ENCODE results near the gene DNAJB6. TPM values are rescaled to one million over a fixed set of nuclear protein-coding genes. Genes with fewer than 3 reads are reported as not detected.

The DNAJB6 gene
- total RNA-seq, 2 donors from 2014 or later: 68.3 to 199 TPM

DNA sequence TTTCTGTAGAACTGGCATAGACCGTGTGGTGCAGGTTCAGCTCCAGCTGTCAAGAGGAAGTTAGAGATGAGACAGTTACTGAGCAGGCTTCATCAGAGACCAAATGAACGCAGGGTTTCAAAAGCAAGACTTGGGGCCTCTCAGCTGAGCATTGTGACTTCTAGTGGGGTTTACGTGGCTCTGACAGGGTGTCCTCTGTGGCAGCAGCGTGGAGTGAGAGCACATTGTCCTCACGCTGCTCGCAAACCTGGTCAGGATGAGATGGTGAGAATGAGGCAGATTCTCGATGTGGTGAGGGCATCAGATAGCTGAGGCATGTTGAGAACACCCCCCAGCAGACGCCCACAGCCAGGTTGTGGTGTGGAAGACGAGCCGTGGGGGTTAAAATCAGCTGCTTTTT lies 126.0 kb downstream of the DNAJB6 start:
- Histone ChIP-seq H3K36me3 (no peaks in the 10 kb centered on the region), H3K4me1 (replicated peaks) (no peaks in the 10 kb centered on the region), H3K27me3 (replicated peaks; ENCODE audit: insufficient read depth) (peaks cover 3% of the 10 kb centered on the region), H3K9me3 (no peaks in the 10 kb centered on the region), H3K27ac (no peak overlapping the region), H3K4me3 (no peak overlapping the region)
- intact Hi-C loops (cut with DNase I): no loop called here
- WGBS: 64% methylated on average over 10 of the region's 10 CpGs
- DNase-seq (ENCODE audit: low spot score): no peak
- TF ChIP-seq POLR2AphosphoS5 (IDR thresholded peaks at IDR 0.05) (no peak), CTCF (IDR thresholded peaks at IDR 0.05) (no peak), POLR2A (IDR thresholded peaks at IDR 0.05) (no peak)

DNA sequence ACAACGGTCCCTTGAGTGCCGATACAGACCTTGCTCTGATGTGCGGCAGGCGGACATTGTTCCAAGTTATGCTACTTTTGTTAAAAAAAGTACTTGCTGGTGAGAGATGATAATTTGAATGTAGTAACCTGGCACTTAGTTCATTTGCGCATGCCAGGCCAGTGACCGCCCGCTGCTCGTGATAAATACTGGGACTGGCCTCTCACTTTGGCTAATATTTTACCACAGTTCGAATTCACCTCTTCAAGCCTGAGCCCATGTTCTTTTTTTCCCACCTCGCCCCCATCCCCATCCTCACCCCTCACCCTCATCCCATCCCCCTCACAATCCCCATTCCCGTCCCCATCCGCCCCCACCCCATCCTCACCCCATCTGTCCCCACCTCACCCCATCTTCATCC lies 126.4 kb downstream of the DNAJB6 start:
- no peak for DNase-seq (ENCODE audit: low spot score)
- intact Hi-C loops (cut with DNase I): no loop called here
- no peak overlapping the region for H3K27ac ChIP-seq
- no peaks in the 10 kb centered on the region for H3K9me3 ChIP-seq
- H3K36me3 ChIP-seq: no peaks in the 10 kb centered on the region
- TF ChIP-seq POLR2A (IDR thresholded peaks at IDR 0.05) (no peak), POLR2AphosphoS5 (IDR thresholded peaks at IDR 0.05) (no peak), CTCF (IDR thresholded peaks at IDR 0.05) (no peak)
- no peak overlapping the region for H3K4me3 ChIP-seq
- peaks cover 3% of the 10 kb centered on the region for H3K27me3 ChIP-seq (replicated peaks; ENCODE audit: insufficient read depth)
- no peaks in the 10 kb centered on the region for H3K4me1 ChIP-seq (replicated peaks)
- 88% methylated on average over 12 of the region's 12 CpGs for WGBS

DNA sequence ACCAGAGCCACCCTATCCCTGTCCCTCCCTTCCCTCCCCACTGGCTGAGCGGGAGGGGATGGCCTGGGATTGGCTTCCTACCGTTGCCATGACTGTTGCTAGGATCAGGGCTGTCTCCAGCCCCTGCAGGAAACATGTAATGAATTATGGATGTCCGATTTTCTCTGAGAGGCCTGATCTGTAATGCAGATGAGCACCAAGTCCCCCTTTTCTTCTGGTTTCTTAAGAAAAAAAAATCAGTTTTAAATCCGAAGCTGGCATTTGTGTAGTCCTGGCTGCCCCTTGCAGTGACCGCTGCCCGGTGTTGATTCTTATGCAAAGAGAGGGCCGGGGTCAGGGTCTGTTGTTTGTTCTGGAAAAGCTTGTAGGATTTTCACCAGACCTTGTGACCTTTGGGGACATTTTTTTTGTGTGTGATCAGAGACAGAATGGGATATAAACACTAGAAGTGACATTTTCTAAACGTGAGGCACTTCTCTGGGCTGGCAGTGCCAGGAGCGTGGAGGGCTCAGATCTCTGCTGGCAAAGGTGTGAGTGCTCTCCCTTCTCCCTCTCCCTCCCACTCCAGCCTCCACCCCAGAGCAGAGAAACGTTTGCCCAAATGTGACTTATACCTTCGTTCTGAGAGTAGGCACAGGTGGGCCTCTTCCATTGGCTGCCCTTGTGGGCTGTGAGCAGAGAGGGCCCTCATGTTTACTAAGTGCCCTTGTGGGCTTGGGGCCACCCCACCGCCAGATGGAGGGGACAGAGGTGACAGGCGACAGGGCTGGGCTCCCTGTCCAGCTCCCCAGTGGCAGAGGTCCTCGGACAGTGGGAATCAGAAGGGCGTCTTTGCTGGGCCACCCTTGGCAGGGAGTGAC lies 127.5 kb downstream of the DNAJB6 start:
- WGBS: 60% methylated on average over 12 of the region's 15 CpGs
- Histone ChIP-seq H3K4me1 (replicated peaks) (no peaks in the 10 kb centered on the region), H3K27me3 (replicated peaks; ENCODE audit: insufficient read depth) (peaks cover 3% of the 10 kb centered on the region), H3K9me3 (no peaks in the 10 kb centered on the region), H3K27ac (no peak overlapping the region), H3K36me3 (no peaks in the 10 kb centered on the region), H3K4me3 (no peak overlapping the region)
- intact Hi-C loops (cut with DNase I): no loop called here
- TF ChIP-seq POLR2AphosphoS5 (IDR thresholded peaks at IDR 0.05) (no peak), POLR2A (IDR thresholded peaks at IDR 0.05) (no peak), CTCF (IDR thresholded peaks at IDR 0.05) (no peak)
- DNase-seq (ENCODE audit: low spot score): no peak

- H3K9me3 ChIP-seq: no peaks in the 10 kb centered on the region
- TF ChIP-seq POLR2AphosphoS5 (IDR thresholded peaks at IDR 0.05) (no peak), CTCF (IDR thresholded peaks at IDR 0.05) (no peak), POLR2A (IDR thresholded peaks at IDR 0.05) (no peak)
- intact Hi-C loops (cut with DNase I): no loop called here
- H3K4me3 ChIP-seq: no peak overlapping the region
- no peak overlapping the region for H3K27ac ChIP-seq
- H3K4me1 ChIP-seq (replicated peaks): no peaks in the 10 kb centered on the region
- WGBS: 42% methylated on average over 26 of the region's 30 CpGs
- peaks cover 3% of the 10 kb centered on the region for H3K27me3 ChIP-seq (replicated peaks; ENCODE audit: insufficient read depth)
- DNase-seq (ENCODE audit: low spot score): no peak
- no peaks in the 10 kb centered on the region for H3K36me3 ChIP-seq
These were observed 128.4 kb downstream of the DNAJB6 start for GRCh38 chr7:157464971-157465886.
